Fibroblast of villous mesenchyme (primary cell): Measurements from ENCODE around the gene GBF1. TPM values are rescaled to one million over a fixed set of nuclear protein-coding genes. Genes with fewer than 3 reads are reported as not detected.

Experiments used
- DNase-seq: peaks from one replicate; pipeline ENCODE4 v3.0.0-alpha.2; 2010; ENCODE audit warnings: low read depth
- H3K4me3 ChIP-seq: 2 replicates; pipeline ENCODE4 v1.5.1; 2011; ENCODE audit warnings: low read depth, mild to moderate bottlenecking, low read length
- CTCF ChIP-seq: IDR thresholded peaks from 2 replicates; pipeline ENCODE4 v1.5.1; 2012; ENCODE audit warnings: low read depth, mild to moderate bottlenecking, low read length; ENCODE audit not compliant: insufficient read depth
- total RNA-seq: library from RNA; depleted of rRNA; stranded (reverse); fragments of >200 nt; gene quantifications from 2 replicates; pipeline ENCODE4 v1.2.3, GENCODE V29; 2012

Gene GBF1
- total RNA-seq, 1 donor, result 58.3 TPM

- no peak for DNase-seq
- TF ChIP-seq CTCF, result no peak
These were observed 69.5 kb downstream of the GBF1 start for GRCh38 chr10:102314801-102315200.

GRCh38 chr10:102316421-102316820, 71.1 kb downstream of the GBF1 start:
- TF ChIP-seq CTCF, result no peak
- no peak for DNase-seq
- H3K4me3 ChIP-seq, result no peak overlapping the region

More at GRCh38 chr10:102314801-102315200, 69.5 kb downstream of the GBF1 start:
- H3K4me3 ChIP-seq, result no peak overlapping the region

- TF ChIP-seq CTCF, result no peak
- DNase-seq, result no peak
These were observed 77.6 kb downstream of the GBF1 start for GRCh38 chr10:102322914-102323313.

GRCh38 chr10:102324061-102324460, 78.7 kb downstream of the GBF1 start:
- DNase-seq, result peak; percentile 50
- no peak overlapping the region for H3K4me3 ChIP-seq
- TF ChIP-seq CTCF, result no peak

More at GRCh38 chr10:102322914-102323313, 77.6 kb downstream of the GBF1 start:
- H3K4me3 ChIP-seq, result no peak overlapping the region

GRCh38 chr10:102326031-102326430, 80.7 kb downstream of the GBF1 start:
- no peak for DNase-seq
- no peak overlapping the region for H3K4me3 ChIP-seq
- TF ChIP-seq CTCF, result no peak

GRCh38 chr10:102327002-102327401, 81.7 kb downstream of the GBF1 start:
- no peak overlapping the region for H3K4me3 ChIP-seq
- no peak for TF ChIP-seq CTCF
- DNase-seq, result no peak

GRCh38 chr10:102327641-102328040, 82.3 kb downstream of the GBF1 start:
- no peak overlapping the region for H3K4me3 ChIP-seq
- DNase-seq, result no peak
- TF ChIP-seq CTCF, result no peak
